ENCODE results near the gene PIN4. TPM values are rescaled to one million over a fixed set of nuclear protein-coding genes. Genes with fewer than 3 reads are reported as not detected.

Gene PIN4
- total and polyA plus RNA-seq, 2 donors (not counting 3 experiments of a cell fraction or from before 2014, with no cell fraction given) = 4.5 to 10.4 TPM

GRCh38 chrX:72208126-72208800 is 26.7 kb downstream of the PIN4 start:
- H3K36me3 ChIP-seq (ENCODE audit: control insufficient read depth in 2 of 2, extremely low read depth in 1 of 2, insufficient read depth in 2 of 2, low read length in 2 of 2) = peaks cover 3% of the 10 kb centered on the region in 2 experiments
- POLR2A ChIA-PET = no interaction called here
- BruUV-seq (replicated peaks) = no TSS peak
- H3K9me3 ChIP-seq (replicated peaks; ENCODE audit: control insufficient read depth, insufficient read depth, low read length) = no peaks in the 10 kb centered on the region
- H3K27ac ChIP-seq (ENCODE audit: insufficient read depth, low read depth, low read length) = no peak overlapping the region
- H3K27me3 ChIP-seq (ENCODE audit: control insufficient read depth in 2 of 2, insufficient read depth in 2 of 2, low read length in 2 of 2) = no peaks in the 10 kb centered on the region
- DNase-seq (ENCODE audit: low read depth, low spot score) = no peak
- H3K4me2 ChIP-seq (ENCODE audit: insufficient read depth, low read length) = no peak overlapping the region
- no peak overlapping the region for H3K9ac ChIP-seq (replicated peaks; ENCODE audit: extremely low read depth, insufficient read depth, low read length)
- dilution Hi-C loops (cut with MboI; ENCODE audit: extremely low pct_ligation_motif_present, low sequenced_read_pairs) (no loop called here), intact Hi-C loops (cut with micrococcal nuclease) (no loop called here)
- H3K4me3 ChIP-seq (replicated peaks in 1 of 3; ENCODE audit: insufficient read depth in 1 of 3, low read depth in 1 of 3, low read length in 3 of 3) = no peak overlapping the region
- H3K9me1 ChIP-seq (replicated peaks; ENCODE audit: control insufficient read depth, extremely low read depth, insufficient read depth, low read length) = no peaks in the 10 kb centered on the region
- no peak for TF ChIP-seq GATA2 (IDR thresholded peaks at IDR 0.05; ENCODE audit: insufficient read depth, insufficient read length, low read depth, low read length)
- TF ChIP-seq EZH2 (IDR thresholded peaks at IDR 0.05; ENCODE audit: borderline replicate concordance, low read depth, low read length, severe bottlenecking) = no peak
- TF ChIP-seq CTCF (IDR thresholded peaks at IDR 0.05; ENCODE audit: extremely low read depth in 1 of 2, insufficient read depth in 1 of 2, low read depth in 1 of 2, low read length in 2 of 2) = no peak
- TF ChIP-seq MAX (IDR thresholded peaks at IDR 0.05; ENCODE audit: insufficient read depth, insufficient read length) = no peak
- TF ChIP-seq POLR2A (IDR thresholded peaks at IDR 0.05; ENCODE audit: low read depth, low read length) = no peak
- no peak for TF ChIP-seq JUN (IDR thresholded peaks at IDR 0.05; ENCODE audit: borderline replicate concordance, insufficient read depth, insufficient read length, low read depth)
- TF ChIP-seq MYC (IDR thresholded peaks at IDR 0.05; ENCODE audit: low read depth, low read length) = no peak
- no peak for TF ChIP-seq FOS (IDR thresholded peaks at IDR 0.05; ENCODE audit: borderline replicate concordance, insufficient read depth, low read length)
- H2AFZ ChIP-seq (ENCODE audit: low read depth, low read length) = no peak overlapping the region
- CTCF ChIA-PET = no interaction called here
- no peaks in the 10 kb centered on the region for H4K20me1 ChIP-seq (replicated peaks; ENCODE audit: control insufficient read depth, extremely low read depth, insufficient read depth, low read length)
- no peaks in the 10 kb centered on the region for H3K4me1 ChIP-seq (ENCODE audit: control insufficient read depth, extremely low read depth, insufficient read depth, low read length)
- no peaks in the 10 kb centered on the region for H3K79me2 ChIP-seq (ENCODE audit: control insufficient read depth, insufficient read depth, low read length)
- no peak for FAIRE-seq

Data from endothelial cell of umbilical vein (primary cell).